DMS153 (cell line): ENCODE results near the gene TNFRSF19.

Experiments used
- DNase-seq: peaks from one replicate; lab custom pipeline; 2025; lab: John Stamatoyannopoulos, UW

TNFRSF19 gene

DNA sequence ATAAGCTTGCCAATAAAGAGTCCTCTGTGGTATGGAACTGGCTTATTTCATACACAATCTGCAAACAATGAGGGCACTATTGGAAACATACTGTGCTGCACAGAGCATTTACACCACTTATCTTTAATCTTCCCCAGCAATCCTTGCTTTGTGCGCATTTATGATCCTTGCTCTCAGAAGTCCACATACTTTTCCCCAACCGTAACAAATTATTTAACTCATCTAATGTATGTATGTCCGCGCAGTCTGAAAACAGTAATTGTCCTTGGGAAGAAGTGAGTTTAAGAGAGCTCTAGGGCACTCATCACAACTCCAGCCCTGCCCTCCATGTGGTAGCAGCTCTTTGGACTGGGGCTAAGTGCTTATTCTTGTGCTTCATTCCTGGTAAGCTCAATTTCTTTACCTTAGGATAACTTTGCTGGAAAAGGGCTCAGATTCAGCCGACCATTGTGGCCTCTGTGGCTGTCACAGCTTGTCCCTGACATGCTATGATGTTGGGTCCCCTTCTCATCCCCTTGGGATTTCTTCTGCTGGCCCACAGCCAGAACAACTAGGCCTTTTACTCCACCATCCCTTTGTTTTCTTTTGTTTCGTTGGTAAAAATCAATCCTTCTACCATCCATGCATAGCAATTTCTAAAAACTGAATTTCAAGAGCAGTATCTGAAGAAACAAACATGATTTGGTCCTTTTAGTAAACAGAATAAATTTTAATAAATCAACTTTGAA, 152.7 kb downstream of the TNFRSF19 start:
- DNase-seq: no peak

DNA sequence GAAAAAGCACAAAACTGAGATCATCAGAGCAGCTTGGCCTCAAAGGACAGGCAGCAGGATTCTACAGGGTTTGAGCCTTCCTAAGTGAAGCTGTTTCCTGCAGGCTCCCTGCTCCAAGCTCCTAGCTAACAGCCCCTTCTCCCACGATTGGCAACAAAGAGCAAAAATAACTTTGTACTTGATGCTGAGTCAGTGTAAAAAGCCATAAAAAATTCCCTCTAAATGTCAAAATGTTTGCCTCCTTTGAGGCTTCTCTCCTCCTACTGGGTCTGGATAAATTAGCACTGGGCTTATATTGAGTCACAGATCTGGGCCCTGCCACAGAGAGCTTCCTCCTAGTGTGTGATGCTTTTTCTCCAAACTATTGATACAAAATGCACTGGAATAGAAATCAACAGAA, 153.3 kb downstream of the TNFRSF19 start:
- no peak for DNase-seq

DNA sequence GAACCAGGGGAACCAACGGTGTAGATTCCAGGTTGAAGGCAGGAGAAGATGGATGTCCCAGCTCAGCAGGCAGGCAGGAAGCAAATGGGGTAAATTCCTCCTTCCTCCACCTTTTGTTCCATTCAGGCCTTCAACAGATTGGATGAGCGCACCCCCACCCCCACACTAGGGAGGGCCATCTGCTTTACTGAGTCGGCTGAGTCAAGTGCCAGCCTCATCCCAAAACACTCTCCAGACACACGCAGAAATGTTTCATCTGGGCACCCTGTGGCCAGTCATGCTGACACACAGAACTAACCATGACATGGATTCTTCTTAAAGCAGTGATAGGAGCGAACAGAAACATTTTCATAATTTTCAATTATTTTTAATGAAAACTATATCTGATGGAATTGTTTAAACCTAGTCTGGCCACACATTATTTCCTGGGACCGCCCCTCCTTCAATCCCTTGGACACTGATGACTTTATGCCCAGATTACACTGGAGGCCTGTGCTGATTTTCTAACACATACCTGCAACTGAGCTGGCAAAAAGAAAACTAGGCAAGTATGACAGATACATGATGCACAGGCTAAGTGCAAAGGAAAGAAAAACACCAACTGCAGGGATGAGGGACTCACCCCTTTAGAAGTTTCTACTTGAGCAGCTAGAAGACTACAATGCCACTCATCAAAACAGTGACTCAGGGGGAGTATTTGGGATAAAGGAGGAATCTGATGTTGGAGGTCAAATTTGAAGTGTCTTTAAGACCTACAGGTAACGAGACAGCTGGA, 154.2 kb downstream of the TNFRSF19 start:
- no peak for DNase-seq
